RWPE2 (cell line): ENCODE measurements around the gene NLRC3.

ENCODE experiments used
- ATAC-seq: fragments of 200-7000 bp; cut with Tn5 transposase; 3 replicates; pipeline ENCODE4 v1.9.1; 2021; ENCODE audit warnings: low read depth
- DNase-seq: peaks from one replicate; pipeline ENCODE4 v3.0.0-alpha.2; 2020; ENCODE audit warnings: low spot score
- H3K27ac ChIP-seq: fragments of 450-650 bp; 2 replicates; pipeline ENCODE4 v1.5.1; 2017; ENCODE audit warnings: mild to moderate bottlenecking; ENCODE audit not compliant: poor library complexity, severe bottlenecking
- H3K27me3 ChIP-seq: fragments of 250-450 bp; sonication (Bioruptor Pico); 2 replicates; pipeline ENCODE4 v1.5.1; 2021; ENCODE audit warnings: mild to moderate bottlenecking, moderate library complexity; ENCODE audit not compliant: insufficient read depth, poor library complexity, severe bottlenecking
- H3K36me3 ChIP-seq: fragments of 250-450 bp; sonication (Bioruptor Pico); 2 replicates; pipeline ENCODE4 v1.5.1; 2020; ENCODE audit warnings: low read depth, mild to moderate bottlenecking, moderate library complexity
- H3K4me1 ChIP-seq: fragments of 250-450 bp; sonication (Bioruptor Pico); 2 replicates; pipeline ENCODE4 v1.5.1; 2021; ENCODE audit warnings: mild to moderate bottlenecking, moderate library complexity; ENCODE audit not compliant: insufficient read depth, poor library complexity, severe bottlenecking
- H3K4me3 ChIP-seq: fragments of 250-450 bp; sonication (Bioruptor Pico); 2 replicates; pipeline ENCODE4 v1.5.1; 2021; ENCODE audit warnings: mild to moderate bottlenecking, moderate library complexity; ENCODE audit not compliant: severe bottlenecking
- H3K9me3 ChIP-seq: fragments of 250-450 bp; sonication (Bioruptor Pico); 2 replicates; pipeline ENCODE4 v1.5.1; 2021; ENCODE audit warnings: mild to moderate bottlenecking, moderate library complexity; ENCODE audit not compliant: severe bottlenecking
- TF ChIP-seq, protein P1 (sequence below): fragments of 450-650 bp; IDR thresholded peaks from one replicate; pipeline ENCODE4 v1.5.1; 2017; ENCODE audit warnings: mild to moderate bottlenecking, moderate library complexity; ENCODE audit not compliant: poor library complexity, severe bottlenecking

Gene NLRC3

DNA sequence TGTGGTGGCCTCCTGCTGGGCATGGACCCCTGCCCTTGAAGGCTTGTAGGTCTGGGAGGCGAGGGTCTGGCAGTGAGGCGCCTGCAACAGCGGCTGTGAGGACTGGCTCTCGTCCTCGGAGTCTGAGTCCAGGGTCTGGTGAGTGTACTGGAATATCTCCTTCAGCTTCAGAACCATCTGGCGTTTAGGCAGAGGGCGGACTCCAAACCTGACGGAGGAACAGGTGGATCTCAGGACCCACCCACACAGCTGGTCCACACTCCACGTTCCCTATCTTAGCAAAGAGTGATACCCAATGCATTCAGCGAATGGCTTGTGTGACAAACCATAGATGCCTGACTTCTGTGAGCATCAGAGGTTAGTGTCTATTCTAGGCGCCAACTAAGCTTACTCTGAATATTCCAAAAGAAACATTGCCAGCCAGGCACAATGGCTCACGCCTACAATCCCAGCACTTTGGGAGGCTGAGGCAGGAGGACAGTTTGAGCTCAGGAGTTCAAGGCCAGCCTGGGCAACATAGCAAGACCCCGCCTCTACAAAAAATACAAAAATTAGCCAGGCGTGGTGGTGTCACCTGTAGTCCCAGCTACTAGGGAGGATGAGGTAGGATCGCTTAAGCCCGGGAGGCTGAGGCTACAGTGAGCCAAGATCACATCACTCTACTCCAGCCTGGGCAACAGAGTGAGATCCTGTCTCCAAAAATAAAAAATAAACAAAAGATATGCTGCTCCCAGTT lies 6.3 kb upstream of the NLRC3 start:
- DNase-seq = no peak
- TF ChIP-seq, protein P1, sequence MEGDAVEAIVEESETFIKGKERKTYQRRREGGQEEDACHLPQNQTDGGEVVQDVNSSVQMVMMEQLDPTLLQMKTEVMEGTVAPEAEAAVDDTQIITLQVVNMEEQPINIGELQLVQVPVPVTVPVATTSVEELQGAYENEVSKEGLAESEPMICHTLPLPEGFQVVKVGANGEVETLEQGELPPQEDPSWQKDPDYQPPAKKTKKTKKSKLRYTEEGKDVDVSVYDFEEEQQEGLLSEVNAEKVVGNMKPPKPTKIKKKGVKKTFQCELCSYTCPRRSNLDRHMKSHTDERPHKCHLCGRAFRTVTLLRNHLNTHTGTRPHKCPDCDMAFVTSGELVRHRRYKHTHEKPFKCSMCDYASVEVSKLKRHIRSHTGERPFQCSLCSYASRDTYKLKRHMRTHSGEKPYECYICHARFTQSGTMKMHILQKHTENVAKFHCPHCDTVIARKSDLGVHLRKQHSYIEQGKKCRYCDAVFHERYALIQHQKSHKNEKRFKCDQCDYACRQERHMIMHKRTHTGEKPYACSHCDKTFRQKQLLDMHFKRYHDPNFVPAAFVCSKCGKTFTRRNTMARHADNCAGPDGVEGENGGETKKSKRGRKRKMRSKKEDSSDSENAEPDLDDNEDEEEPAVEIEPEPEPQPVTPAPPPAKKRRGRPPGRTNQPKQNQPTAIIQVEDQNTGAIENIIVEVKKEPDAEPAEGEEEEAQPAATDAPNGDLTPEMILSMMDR = no peak
- Histone ChIP-seq H3K4me3 (no peak overlapping the region), H3K36me3 (peaks cover 10% of the 10 kb centered on the region; the same call in 1 of the 2 replicates), H3K4me1 (no peaks in the 10 kb centered on the region), H3K27me3 (no peaks in the 10 kb centered on the region), H3K27ac (no peak overlapping the region), H3K9me3 (no peaks in the 10 kb centered on the region)
- no peak for ATAC-seq

DNA sequence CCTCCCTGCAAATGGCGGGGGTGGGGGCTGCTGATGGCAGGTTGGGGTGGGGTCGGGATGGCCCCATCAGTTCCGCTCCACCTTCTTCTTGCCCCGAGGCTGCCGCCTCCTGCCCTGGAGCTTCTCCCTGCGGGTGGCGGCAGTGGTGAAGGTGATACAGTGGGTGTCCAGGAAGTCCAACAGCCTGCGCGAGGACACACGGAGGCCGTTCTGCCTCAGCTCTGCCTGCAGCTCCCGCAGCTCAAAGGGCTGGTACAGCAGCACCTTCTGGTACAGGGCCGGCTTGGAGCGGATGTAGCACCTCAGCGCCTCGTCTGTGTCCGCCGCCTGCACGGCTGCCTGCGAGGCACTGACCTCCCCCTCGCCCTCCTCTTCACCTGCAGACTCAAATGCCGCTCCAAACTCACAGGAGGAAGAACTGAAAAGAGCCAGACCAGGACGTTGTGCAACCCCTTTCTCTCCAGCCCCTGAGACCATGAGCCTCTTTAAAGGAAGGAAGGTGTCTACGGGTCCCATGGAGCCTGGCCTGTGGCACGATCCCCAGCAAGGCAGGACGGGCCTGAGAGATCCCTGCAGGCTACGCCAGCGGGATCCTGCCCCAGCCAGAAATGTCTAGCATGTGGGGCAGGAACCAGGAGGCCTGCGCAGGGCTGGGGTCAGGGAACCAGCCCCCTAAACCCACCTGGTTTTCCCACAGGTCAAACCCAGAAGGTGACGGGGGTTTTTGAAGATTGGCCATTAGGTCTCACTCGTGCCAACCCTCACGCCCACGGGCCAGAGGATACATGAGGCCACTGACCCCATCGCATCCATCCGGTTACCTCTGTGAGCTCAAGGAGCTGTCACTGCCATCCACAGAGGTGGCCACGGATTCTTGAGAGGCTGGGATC lies 5.3 kb upstream of the NLRC3 start:
- H3K4me1 ChIP-seq = no peaks in the 10 kb centered on the region
- H3K27ac ChIP-seq = no peak overlapping the region
- H3K27me3 ChIP-seq = no peaks in the 10 kb centered on the region
- H3K4me3 ChIP-seq = no peak overlapping the region
- ATAC-seq = no peak
- TF ChIP-seq, protein P1 = no peak
- peaks cover 10% of the 10 kb centered on the region; the same call in 1 of the 2 replicates for H3K36me3 ChIP-seq
- DNase-seq = peak; percentile 61
- H3K9me3 ChIP-seq = no peaks in the 10 kb centered on the region

DNA sequence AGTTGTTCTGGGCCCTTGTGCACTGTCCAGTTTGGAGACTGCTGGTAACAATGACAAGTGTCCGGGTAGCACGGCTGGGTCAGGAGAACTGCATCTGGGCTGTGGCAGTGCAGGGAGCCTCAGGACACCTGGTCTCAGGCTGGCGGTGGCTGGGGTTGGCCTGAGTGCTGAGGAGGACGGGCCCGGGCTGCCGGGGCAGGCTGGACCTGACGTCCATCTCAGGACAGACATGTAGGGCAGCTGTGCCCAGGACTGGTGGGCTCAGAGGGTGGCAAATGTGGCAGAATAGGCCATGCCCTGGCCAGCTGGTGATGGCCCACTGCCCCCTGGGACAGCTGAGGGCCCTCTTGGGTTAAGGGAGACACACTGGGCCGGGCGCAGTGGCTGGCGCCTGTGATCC lies 4.2 kb upstream of the NLRC3 start:
- Histone ChIP-seq H3K9me3 (no peaks in the 10 kb centered on the region), H3K27ac (no peak overlapping the region), H3K4me3 (no peak overlapping the region), H3K4me1 (no peaks in the 10 kb centered on the region), H3K27me3 (no peaks in the 10 kb centered on the region), H3K36me3 (peaks cover 5% of the 10 kb centered on the region; the same call in 1 of the 2 replicates)
- ATAC-seq = no peak
- DNase-seq = no peak
- TF ChIP-seq, protein P1 = no peak

DNA sequence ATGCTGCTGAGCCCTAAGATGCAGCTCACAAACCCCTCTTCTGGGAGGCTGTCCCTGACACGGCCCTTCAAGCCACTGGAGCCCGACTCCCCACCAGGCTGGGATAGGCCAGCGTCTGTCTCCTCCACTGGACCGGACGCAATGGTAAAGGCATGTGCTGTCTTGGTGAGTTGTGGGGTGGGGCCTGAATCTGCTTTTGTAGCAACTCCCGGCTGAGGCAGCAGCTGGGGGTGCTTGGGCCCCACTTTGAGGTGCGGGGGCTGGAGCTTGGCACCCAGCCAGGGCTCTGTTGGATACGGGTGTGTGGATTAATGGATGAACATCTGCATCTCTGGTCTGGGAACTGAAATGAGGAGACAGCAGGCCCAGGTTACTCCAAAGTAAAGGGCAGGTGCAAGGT lies 3.5 kb upstream of the NLRC3 start:
- Histone ChIP-seq H3K27ac (no peak overlapping the region), H3K9me3 (no peaks in the 10 kb centered on the region), H3K4me3 (no peak overlapping the region), H3K27me3 (no peaks in the 10 kb centered on the region), H3K36me3 (peaks cover 5% of the 10 kb centered on the region; the same call in 1 of the 2 replicates), H3K4me1 (no peaks in the 10 kb centered on the region)
- DNase-seq = no peak
- TF ChIP-seq, protein P1 = no peak
- no peak for ATAC-seq
